Gastrocnemius medialis (tissue), 4 donors: ENCODE data around the gene MGAT5. TPM values are rescaled to one million over a fixed set of nuclear protein-coding genes. Genes with fewer than 3 reads are reported as not detected.

ENCODE experiments used
- ATAC-seq, 2 donors: fragments of 150-250 bp; one replicate each; pipeline ENCODE4 v1.9.1; 2016
- DNase-seq, 2 donors: peaks; one replicate each; pipeline ENCODE4 v3.0.0-alpha.2; 2019
- H3K27ac ChIP-seq, 4 donors: fragments of 200-600 bp; sonication (generic); 1 replicate in 1 of 4; 2 replicates in 3 of 4; pipeline ENCODE4 v1.5.1; 2016 to 2018; ENCODE audit warnings: mild to moderate bottlenecking in 2 of 4, moderate library complexity in 1 of 4
- H3K27me3 ChIP-seq, 3 donors: fragments of 200-600 bp; sonication (generic) in 2 of 3; 1 replicate in 1 of 3; 2 replicates in 2 of 3; pipeline versions ENCODE4 v1.5.1 to v1.6.0; 2016 to 2019; ENCODE audit warnings: mild to moderate bottlenecking in 1 of 3, moderate library complexity in 1 of 3
- H3K36me3 ChIP-seq, 2 donors: fragments of 200-600 bp; sonication (generic) in 1 of 2; one replicate each; pipeline ENCODE4 v1.5.1; 2017 to 2018
- H3K4me1 ChIP-seq, 2 donors: fragments of 200-600 bp; sonication (generic) in 1 of 2; one replicate each; pipeline ENCODE4 v1.5.1; 2016 to 2017; ENCODE audit warnings: mild to moderate bottlenecking in 2 of 2
- H3K4me3 ChIP-seq, 4 donors: fragments of 200-600 bp; sonication (generic) in 3 of 4; 1 replicate in 1 of 4; 2 replicates in 3 of 4; pipeline ENCODE4 v1.5.1; 2016 to 2019; ENCODE audit warnings: mild to moderate bottlenecking in 2 of 4
- H3K9me3 ChIP-seq, 3 donors: fragments of 200-600 bp; sonication (generic) in 2 of 3; 1 replicate in 1 of 3; 2 replicates in 2 of 3; pipeline ENCODE4 v1.5.1; 2016 to 2019
- CTCF ChIP-seq, 5 experiments: fragments of 450-650 bp in 3 of 5; fragments of 200-600 bp in 2 of 5; sonication (generic) in 2 of 5; IDR thresholded peaks in 4 of 5; conservative IDR thresholded peaks in 1 of 5; 1 replicate in 4 of 5; 2 replicates in 1 of 5; pipeline ENCODE4 v1.5.1; 2016 to 2019; ENCODE audit warnings: antibody characterized with exemption in 5 of 5, mild to moderate bottlenecking in 3 of 5, moderate library complexity in 3 of 5
- POLR2A ChIP-seq, 2 donors: fragments of 450-650 bp; IDR thresholded peaks; one replicate each; pipeline ENCODE4 v1.6.1; 2017; ENCODE audit warnings: antibody characterized with exemption in 2 of 2, mild to moderate bottlenecking in 2 of 2, moderate library complexity in 2 of 2
- in situ Hi-C, 4 donors: fragments of 200-750 bp; cut with MboI; loops; one replicate each; pipeline versions ENCODE4 v1.15.0 to v1.8.0; 2017; ENCODE audit warnings: low sequenced_read_pairs in 4 of 4
- intact Hi-C: fragments of 100-400 bp; cut with DNase I; formaldehyde crosslinking; loops from one replicate; pipeline ENCODE4 v1.15.1; 2023; ENCODE audit warnings: low total_unique reads
- total RNA-seq, 4 donors: library from RNA; depleted of rRNA; stranded (reverse); fragments of >200 nt; gene quantifications; one replicate each; pipeline versions ENCODE4 v1.1.0 to v1.2.3, GENCODE V29; 2016

The MGAT5 gene
- total RNA-seq, 4 donors from 2014 or later, result 3.0 to 4.9 (median 3.3) TPM

- in situ Hi-C loops (no loop called here), intact Hi-C loops (no loop called here)
- no peak for ATAC-seq
- Histone ChIP-seq H3K9me3 (no peaks in the 10 kb centered on the region), H3K27me3 (no peaks in the 10 kb centered on the region), H3K36me3 (no peaks in the 10 kb centered on the region), H3K4me3 (no peak overlapping the region), H3K27ac (no peak overlapping the region), H3K4me1 (no peaks in the 10 kb centered on the region)
- TF ChIP-seq CTCF (IDR thresholded peaks at IDR 0.05 in 4 of 5, conservative IDR thresholded peaks at IDR 0.05 in 1 of 5), result no peak
- TF ChIP-seq POLR2A (IDR thresholded peaks at IDR 0.05), result no peak
- no peak for DNase-seq
Observed at GRCh38 chr2:134392442-134393074, 138.7 kb downstream of the MGAT5 start.

GRCh38 chr2:134393075-134393461 is 139.2 kb downstream of the MGAT5 start:
- no peaks in the 10 kb centered on the region for H3K9me3 ChIP-seq
- intact Hi-C loops, result no loop called here
- no peak overlapping the region for H3K27ac ChIP-seq
- no peak overlapping the region for H3K4me3 ChIP-seq
- no peaks in the 10 kb centered on the region for H3K36me3 ChIP-seq
- in situ Hi-C loops, result no loop called here
- no peaks in the 10 kb centered on the region for H3K4me1 ChIP-seq
- TF ChIP-seq CTCF (IDR thresholded peaks at IDR 0.05 in 4 of 5, conservative IDR thresholded peaks at IDR 0.05 in 1 of 5), result no peak
- DNase-seq (no peak), ATAC-seq (no peak)
- H3K27me3 ChIP-seq, result no peaks in the 10 kb centered on the region

- TF ChIP-seq POLR2A (IDR thresholded peaks at IDR 0.05) (no peak), CTCF (IDR thresholded peaks at IDR 0.05 in 4 of 5, conservative IDR thresholded peaks at IDR 0.05 in 1 of 5) (no peak)
- Histone ChIP-seq H3K4me1 (peaks cover 6% of the 10 kb centered on the region in 2 donors), H3K4me3 (no peak overlapping the region), H3K27ac (no peak overlapping the region), H3K9me3 (no peaks in the 10 kb centered on the region), H3K36me3 (no peaks in the 10 kb centered on the region), H3K27me3 (no peaks in the 10 kb centered on the region)
- in situ Hi-C loops (no loop called here), intact Hi-C loops (no loop called here)
- DNase-seq (no peak), ATAC-seq (no peak)
Observed at GRCh38 chr2:134395779-134396178, 141.9 kb downstream of the MGAT5 start.

- in situ Hi-C loops, result no loop called here
- no peak for DNase-seq
- H3K27ac ChIP-seq, result no peak overlapping the region
- H3K4me3 ChIP-seq, result no peak overlapping the region
- H3K4me1 ChIP-seq, result peaks cover 12 to 14% of the 10 kb centered on the region in 2 donors
- TF ChIP-seq CTCF (IDR thresholded peaks at IDR 0.05 in 4 of 5, conservative IDR thresholded peaks at IDR 0.05 in 1 of 5) (no peak), POLR2A (IDR thresholded peaks at IDR 0.05) (no peak)
- no peaks in the 10 kb centered on the region for H3K9me3 ChIP-seq
- no peaks in the 10 kb centered on the region for H3K27me3 ChIP-seq
- intact Hi-C loops, result no loop called here
- no peak for ATAC-seq
- H3K36me3 ChIP-seq, result no peaks in the 10 kb centered on the region
Observed at GRCh38 chr2:134396493-134396892, 142.6 kb downstream of the MGAT5 start.
